Sigmoid colon (tissue), 4 donors: ENCODE measurements around the gene ABCC8.

Source experiments
- CTCF ChIP-seq, 4 experiments: fragments of 450-650 bp in 3 of 4; fragments of 200-600 bp in 1 of 4; IDR thresholded peaks; one replicate each; pipeline ENCODE4 v1.5.1; 2016 to 2019; ENCODE audit warnings: antibody characterized with exemption in 4 of 4, mild to moderate bottlenecking in 3 of 4, moderate library complexity in 2 of 4
- POLR2A ChIP-seq, 2 donors: fragments of 450-650 bp; IDR thresholded peaks; one replicate each; pipeline ENCODE4 v1.6.1; 2016; ENCODE audit warnings: antibody characterized with exemption in 2 of 2, mild to moderate bottlenecking in 2 of 2, moderate library complexity in 2 of 2
- POLR2AphosphoS5 ChIP-seq, 4 donors: sonication (generic); formaldehyde crosslinking; IDR thresholded peaks; one replicate each; pipeline ENCODE4 v1.6.1; 2017; ENCODE audit warnings: antibody characterized with exemption in 4 of 4

DNA sequence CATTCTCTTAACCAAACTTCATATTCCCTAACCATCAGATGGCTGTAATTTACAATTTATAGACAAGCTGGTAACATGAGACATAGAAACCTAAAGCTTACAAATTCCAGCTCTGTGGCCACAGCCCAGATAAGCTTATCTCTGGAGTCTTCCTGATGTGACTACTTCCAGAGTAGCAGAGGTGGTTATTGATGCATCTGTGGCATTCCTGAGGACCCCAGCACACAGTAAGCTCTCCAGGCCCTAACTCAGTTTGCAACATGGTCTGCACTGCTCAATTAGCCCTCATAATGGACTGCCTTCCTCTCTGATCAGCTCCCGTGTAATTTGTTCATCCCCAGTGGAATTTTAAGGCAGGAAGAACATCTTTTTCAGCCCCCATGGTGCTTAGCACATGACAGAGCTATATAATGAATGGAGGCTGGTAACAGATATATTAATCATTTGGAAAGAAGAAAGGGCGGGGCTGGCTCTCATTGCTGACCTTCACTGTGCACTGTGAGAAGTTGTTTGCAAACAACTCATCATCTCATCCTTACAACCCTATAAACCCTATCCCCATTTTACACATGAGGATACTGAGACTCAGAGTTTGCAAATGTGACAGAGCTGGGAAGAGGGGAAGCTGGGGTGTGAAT lies 58.1 kb downstream of the ABCC8 start:
- TF ChIP-seq CTCF (IDR thresholded peaks at IDR 0.05) (no peak), POLR2A (IDR thresholded peaks at IDR 0.05) (no peak), POLR2AphosphoS5 (IDR thresholded peaks at IDR 0.05) (no peak)
